Neural cell (in vitro differentiated cells): Measurements from ENCODE around the gene HEATR5A.

Source experiments
- EP300 ChIP-seq: fragments of 450-650 bp; conservative IDR thresholded peaks from 2 replicates; pipeline ENCODE4 v1.6.1; 2014; ENCODE audit warnings: antibody characterized with exemption, mild to moderate bottlenecking, moderate library complexity; ENCODE audit not compliant: poor library complexity, severe bottlenecking
- TF ChIP-seq, protein P1 (sequence below): fragments of 450-650 bp; IDR thresholded peaks from 2 replicates; pipeline ENCODE4 v1.5.1; 2014; ENCODE audit warnings: antibody characterized with exemption, mild to moderate bottlenecking, moderate library complexity; ENCODE audit not compliant: poor library complexity, severe bottlenecking

DNA sequence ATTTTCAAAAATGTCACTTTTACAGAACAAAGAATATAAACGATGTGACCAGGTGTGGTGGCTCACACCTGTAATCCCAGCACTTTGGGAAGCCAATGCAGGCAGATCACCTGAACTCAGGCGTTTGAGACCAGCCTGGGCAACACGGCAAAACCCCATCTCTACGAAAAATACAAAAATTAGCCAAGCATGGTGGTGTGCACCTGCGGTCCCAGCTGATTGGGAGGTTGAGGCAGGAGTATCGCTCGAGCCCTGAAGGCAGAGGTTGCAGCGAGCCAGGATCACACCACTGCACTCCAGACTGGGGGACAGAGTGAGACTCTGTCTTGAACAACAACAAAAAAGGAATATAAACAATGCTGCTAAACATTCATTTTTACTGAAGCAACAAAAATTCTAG lies 15.2 kb downstream of the HEATR5A start:
- TF ChIP-seq, protein P1, sequence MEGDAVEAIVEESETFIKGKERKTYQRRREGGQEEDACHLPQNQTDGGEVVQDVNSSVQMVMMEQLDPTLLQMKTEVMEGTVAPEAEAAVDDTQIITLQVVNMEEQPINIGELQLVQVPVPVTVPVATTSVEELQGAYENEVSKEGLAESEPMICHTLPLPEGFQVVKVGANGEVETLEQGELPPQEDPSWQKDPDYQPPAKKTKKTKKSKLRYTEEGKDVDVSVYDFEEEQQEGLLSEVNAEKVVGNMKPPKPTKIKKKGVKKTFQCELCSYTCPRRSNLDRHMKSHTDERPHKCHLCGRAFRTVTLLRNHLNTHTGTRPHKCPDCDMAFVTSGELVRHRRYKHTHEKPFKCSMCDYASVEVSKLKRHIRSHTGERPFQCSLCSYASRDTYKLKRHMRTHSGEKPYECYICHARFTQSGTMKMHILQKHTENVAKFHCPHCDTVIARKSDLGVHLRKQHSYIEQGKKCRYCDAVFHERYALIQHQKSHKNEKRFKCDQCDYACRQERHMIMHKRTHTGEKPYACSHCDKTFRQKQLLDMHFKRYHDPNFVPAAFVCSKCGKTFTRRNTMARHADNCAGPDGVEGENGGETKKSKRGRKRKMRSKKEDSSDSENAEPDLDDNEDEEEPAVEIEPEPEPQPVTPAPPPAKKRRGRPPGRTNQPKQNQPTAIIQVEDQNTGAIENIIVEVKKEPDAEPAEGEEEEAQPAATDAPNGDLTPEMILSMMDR = no peak
- no peak for TF ChIP-seq EP300
